Cerebellar nuclear complex (tissue), 1 donor: ENCODE measurements around the gene CLCNKA.
"Not testable (repeated sequence)": the region's sequence is repeated elsewhere in the genome, so short reads cannot be mapped to it uniquely, and the experiment has no call there.

Experiments
- DNase-seq, 2 experiments: peaks; one replicate each; lab custom pipeline; 2025; lab: John Stamatoyannopoulos, UW

CLCNKA gene

GRCh38 chr1:15997637-15998280 lies 24.1 kb upstream of the CLCNKA start:
- DNase-seq, result no peak

DNA sequence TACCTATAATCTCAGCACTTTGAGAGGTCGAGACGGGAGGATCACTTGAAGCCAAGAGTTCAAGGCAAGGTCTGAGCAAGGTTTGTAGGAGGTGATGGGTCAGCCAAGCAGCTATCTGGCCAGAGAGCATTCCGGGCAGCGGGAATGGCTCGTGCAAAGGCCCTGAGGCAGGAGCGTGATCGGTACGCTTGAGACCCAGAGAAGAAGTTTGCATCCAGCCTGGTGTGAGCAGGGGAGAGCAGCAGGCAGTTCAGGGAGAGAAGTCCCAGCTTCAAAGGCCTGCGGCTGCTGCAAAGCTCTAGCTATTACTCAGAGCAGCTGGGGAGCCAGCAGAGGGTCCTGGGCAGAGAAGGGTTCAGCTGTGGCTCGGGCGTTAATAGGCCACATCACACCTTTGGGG lies 22.9 kb upstream of the CLCNKA start:
- no peak for DNase-seq

- DNase-seq, result not testable (repeated sequence)
These were observed 20.6 kb upstream of the CLCNKA start for GRCh38 chr1:16001274-16001673.

- DNase-seq, result no peak
These were observed 16.2 kb upstream of the CLCNKA start for GRCh38 chr1:16005597-16005996.

GRCh38 chr1:16006010-16006409 lies 15.8 kb upstream of the CLCNKA start:
- DNase-seq, result no peak

- no peak for DNase-seq
These were observed 15.0 kb upstream of the CLCNKA start for GRCh38 chr1:16006552-16007485.

GRCh38 chr1:16007671-16008341 lies 14.0 kb upstream of the CLCNKA start:
- no peak for DNase-seq

DNA sequence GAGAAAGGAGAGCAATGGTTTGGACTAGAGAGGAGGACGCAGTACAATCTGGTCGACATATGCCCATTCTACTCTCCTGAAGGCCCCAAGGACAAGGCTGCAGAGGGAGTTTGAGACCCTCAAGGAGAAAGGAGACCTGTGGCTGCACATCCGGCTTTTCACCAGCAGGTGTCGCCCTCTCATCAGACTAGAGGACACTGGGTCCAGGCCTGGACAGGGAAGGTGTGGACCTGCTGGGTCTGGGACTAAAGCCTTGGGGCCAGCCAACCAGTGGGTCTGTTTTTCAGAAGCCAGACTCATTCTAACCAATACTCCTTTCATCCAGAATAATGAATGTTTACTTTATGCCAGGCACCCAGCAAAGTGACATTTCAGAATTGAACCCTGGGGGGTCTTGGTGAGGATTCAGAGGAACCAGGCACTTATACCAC lies 12.8 kb upstream of the CLCNKA start:
- DNase-seq, result peak; percentile 28 to 80

DNA sequence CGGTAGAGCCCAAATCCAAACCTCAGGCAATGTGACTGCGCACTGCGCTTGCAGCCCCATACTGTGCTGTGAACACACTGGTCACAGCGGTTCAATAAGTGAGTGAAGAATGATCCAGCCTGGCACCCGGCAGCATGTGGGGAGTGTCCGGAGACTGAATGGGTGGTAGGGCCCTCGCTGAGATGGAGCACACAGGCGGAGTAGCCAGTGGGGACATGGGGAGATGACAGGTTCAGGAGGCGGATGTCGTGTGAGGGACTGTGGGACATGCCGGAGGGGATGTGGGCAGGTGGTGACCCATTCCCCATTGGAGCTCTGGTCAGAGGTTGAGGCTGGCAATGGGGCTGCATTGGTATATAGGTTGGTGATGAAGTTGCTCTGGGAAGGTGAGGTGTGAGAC lies 12.2 kb upstream of the CLCNKA start:
- no peak for DNase-seq

DNA sequence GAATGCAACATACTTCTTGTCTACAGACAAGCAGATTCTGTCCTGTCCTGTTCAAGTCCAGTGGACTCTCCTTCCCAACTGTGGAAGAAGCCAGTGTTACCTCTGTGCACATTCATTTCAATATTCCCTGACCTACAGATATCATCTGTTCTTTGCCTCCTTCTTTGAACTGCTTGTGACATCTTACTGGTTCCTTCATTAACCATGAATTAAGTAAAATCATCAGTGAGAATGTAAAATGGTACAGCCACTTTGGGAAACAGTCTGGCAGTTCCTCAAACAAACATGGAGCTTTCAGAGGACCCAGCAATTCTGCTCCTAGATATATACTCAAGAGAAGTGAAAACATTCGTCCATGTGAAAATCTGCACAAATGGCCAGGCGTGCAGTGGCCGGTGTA lies 11.0 kb upstream of the CLCNKA start:
- DNase-seq, result no peak

DNA sequence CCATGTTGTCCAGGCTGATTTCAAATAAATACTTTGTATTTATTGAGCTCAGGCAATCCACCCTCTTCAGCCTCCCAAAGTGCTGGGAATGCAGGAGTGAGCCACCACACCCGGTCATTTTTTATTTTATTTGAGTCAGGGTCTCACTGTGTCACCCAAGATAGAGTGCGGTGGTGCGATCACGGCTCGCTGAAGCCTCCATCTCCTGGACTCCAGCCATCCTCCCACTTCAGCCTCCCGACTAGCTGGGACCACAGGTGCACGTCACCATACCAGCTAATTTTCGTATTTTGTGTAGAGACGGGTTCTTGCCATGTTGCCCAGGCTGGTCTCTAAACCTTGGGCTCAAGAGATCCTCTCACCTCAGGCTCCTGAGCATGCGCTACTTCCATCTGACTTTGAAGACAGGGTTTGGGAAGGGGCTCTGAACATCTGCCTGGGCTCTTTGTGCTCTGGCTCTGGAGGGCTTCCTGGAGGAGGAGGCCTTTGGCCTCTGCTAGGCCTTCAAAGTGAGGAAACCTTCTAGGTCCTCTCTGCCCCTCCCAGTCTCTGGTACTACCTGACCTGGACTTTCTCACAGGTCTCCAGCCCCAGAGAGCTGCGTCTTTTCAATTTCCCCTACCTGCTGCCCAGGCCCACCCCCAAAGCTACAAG lies 9.8 kb upstream of the CLCNKA start:
- DNase-seq, result no peak

- DNase-seq, result no peak
These were observed 9.1 kb upstream of the CLCNKA start for GRCh38 chr1:16012590-16013219.

GRCh38 chr1:16013220-16013907 lies 8.5 kb upstream of the CLCNKA start:
- no peak for DNase-seq

DNA sequence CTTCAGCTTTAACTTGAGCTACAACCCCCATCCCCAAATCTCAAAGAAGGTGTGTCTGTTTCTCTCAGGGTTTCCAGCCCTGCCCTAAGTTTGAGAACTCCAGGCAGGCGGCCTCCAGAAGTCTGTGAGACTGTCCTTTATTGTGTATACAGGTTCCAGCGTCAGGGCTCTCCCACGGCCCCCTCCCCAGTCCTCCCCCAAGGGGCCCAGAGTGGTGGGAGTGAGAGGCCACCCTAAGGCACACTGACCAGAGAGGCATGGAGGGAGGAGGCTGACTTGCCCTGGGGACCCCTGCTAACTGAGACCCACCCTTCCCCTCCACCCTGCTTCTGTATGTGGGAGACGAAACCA lies 8.0 kb upstream of the CLCNKA start:
- DNase-seq, result no peak

- DNase-seq, result no peak
These were observed 7.0 kb upstream of the CLCNKA start for GRCh38 chr1:16014509-16015482.

DNA sequence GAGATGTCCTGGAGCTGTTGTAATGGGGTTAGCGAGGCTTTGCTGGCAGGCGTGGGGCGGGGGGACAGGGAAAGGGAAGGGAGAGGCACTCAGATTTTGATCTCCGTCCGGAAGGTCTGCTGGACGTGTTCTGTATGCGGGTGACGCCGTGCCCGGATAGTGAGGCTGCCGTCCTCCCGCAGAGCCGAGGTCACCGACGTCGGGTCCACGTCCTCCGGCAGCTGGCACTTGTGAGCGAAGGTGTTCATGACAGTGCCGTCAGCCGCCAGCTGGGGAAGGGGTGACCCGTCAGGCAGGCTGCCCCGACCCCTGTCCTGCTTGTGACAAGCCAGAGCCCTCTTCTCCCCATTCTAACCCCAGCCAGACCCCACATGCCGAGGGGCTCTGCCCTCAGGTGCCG lies 6.3 kb upstream of the CLCNKA start:
- no peak for DNase-seq

GRCh38 chr1:16015960-16016901 lies 5.6 kb upstream of the CLCNKA start:
- no peak for DNase-seq

DNA sequence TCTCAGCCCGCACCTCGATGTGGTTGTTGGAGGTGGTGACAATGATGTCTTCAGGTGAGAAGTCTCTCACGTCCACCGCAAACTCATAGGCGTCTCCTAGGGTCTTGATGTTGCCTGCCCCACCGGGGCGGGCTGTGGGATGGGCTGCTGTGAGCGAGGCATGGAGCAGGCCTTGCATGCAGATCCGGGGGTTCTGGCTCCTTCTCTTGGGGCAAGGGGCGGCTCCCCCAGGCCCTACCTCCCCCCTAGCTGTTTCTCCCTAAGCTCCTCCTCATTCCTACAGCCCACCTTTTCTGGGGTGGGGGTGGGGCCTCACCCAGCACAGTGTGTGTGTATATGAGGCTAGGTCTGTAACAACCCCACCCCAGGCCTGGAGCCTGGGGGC lies 4.8 kb upstream of the CLCNKA start:
- no peak for DNase-seq
